GM12891 (cell line): ENCODE results near the gene SDK1.

Experiments used
- DNase-seq: peaks from one replicate; pipeline ENCODE4 v3.0.0; 2011; ENCODE audit warnings: low spot score; ENCODE audit not compliant: insufficient read length
- FAIRE-seq: peaks from 2 replicates; lab custom pipeline; 2011; peaks lifted over from hg19 to GRCh38; lab: Jason Lieb, UNC
- PAX5 ChIP-seq: IDR thresholded peaks from 2 replicates; pipeline ENCODE4 v1.6.1; 2011; ENCODE audit warnings: low read length, moderate library complexity, mild to moderate bottlenecking; ENCODE audit not compliant: insufficient read depth, severe bottlenecking
- POLR2A ChIP-seq: IDR thresholded peaks from 2 replicates; pipeline ENCODE4 v1.6.1; 2011; ENCODE audit warnings: low read depth, low read length, control low read depth
- POLR2AphosphoS5 ChIP-seq: IDR thresholded peaks from 2 replicates; pipeline ENCODE4 v1.6.1; 2011; ENCODE audit warnings: low read depth, low read length, control low read depth
- POU2F2 ChIP-seq: IDR thresholded peaks from 2 replicates; pipeline ENCODE4 v1.6.1; 2011; ENCODE audit warnings: low read depth, mild to moderate bottlenecking, control low read depth, low read length, moderate library complexity
- SPI1 ChIP-seq: IDR thresholded peaks from 2 replicates; pipeline ENCODE4 v1.6.1; 2011; ENCODE audit warnings: low read depth, low read length, control low read depth
- TAF1 ChIP-seq: IDR thresholded peaks from 2 replicates; pipeline ENCODE4 v1.6.1; 2011; ENCODE audit warnings: low read depth, low read length, control low read depth

SDK1 gene

DNA sequence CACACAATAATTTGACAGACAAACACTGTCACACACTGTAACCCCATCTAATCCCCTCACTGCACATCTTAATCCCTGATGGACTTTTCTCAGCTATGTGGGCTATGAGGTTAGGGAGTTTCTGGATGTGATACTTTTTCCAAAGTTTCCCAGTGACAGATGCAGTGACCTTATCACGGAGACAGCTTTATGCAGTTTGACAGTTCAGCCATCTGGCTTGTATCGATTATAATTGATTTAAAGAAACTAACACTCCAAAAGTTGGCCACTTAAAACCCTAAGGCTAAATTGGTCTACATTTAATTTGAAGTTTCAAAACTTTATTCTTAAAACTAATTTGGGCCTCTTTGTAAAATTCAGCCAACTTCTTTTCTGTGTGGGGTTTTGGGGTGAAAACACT, 196.7 kb downstream of the SDK1 start:
- TF ChIP-seq POLR2AphosphoS5 (no peak), POU2F2 (no peak), PAX5 (no peak), POLR2A (no peak), SPI1 (no peak), TAF1 (no peak)
- no peak for FAIRE-seq

GRCh38 chr7:3501671-3502070, 200.6 kb downstream of the SDK1 start:
- TF ChIP-seq SPI1, result no peak
- no peak for TF ChIP-seq POLR2A
- TF ChIP-seq TAF1, result no peak
- TF ChIP-seq POLR2AphosphoS5, result no peak
- TF ChIP-seq PAX5, result no peak
- no peak for TF ChIP-seq POU2F2
- DNase-seq (no peak), FAIRE-seq (no peak)

More for the DNA sequence above, 196.7 kb downstream of the SDK1 start:
- no peak for DNase-seq

DNA sequence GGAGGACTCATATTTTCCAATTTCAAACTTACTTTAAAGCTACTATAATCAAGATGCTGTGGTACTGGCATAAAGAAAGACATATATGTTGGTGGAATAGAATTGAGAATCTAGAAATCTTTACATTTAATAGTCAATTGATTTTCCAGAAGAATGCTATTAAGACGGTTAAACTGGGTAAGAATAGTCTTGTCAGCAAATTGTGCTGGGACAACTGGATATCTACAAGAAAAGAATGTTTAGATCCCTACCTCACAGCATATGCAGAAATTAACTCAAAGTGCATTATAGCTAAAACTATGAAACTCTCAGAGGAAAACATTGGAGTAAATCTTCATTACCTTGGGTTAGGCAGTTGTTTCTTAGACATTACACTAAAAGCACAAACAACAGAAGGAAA, 203.3 kb downstream of the SDK1 start:
- TF ChIP-seq TAF1 (no peak), POLR2AphosphoS5 (no peak), POU2F2 (no peak), SPI1 (no peak)
- FAIRE-seq, result no peak
- DNase-seq, result no peak

- no peak for FAIRE-seq
- DNase-seq, result no peak
- TF ChIP-seq SPI1 (peak; percentile 96), POLR2A (no peak), TAF1 (no peak)
Measured at GRCh38 chr7:3510101-3511020, 209.3 kb downstream of the SDK1 start.

GRCh38 chr7:3517344-3517743, 216.3 kb downstream of the SDK1 start:
- no peak for TF ChIP-seq SPI1
- no peak for TF ChIP-seq POU2F2
- no peak for TF ChIP-seq POLR2AphosphoS5
- no peak for TF ChIP-seq PAX5
- no peak for TF ChIP-seq TAF1
- no peak for TF ChIP-seq POLR2A
- no peak for FAIRE-seq
- no peak for DNase-seq

DNA sequence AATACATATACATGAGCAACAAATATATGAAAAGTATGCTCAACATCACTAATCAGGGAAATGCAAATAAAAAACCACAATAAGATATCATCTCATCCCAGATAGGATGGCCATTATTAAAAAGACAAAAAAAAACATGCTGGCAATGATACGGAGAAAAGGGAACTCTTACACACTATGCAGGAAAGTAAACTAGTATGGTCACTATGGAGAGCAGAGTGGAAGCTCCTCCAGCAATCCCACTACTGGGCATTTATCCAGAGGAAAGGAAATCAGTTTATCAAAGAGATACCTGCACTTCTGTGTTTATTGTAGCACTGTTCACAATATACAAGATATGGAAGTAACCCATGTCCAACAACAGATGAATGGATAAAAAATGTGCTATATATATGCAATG, 217.5 kb downstream of the SDK1 start:
- no peak for FAIRE-seq
- DNase-seq, result no peak
- TF ChIP-seq POU2F2 (no peak), PAX5 (no peak), TAF1 (no peak), SPI1 (no peak), POLR2AphosphoS5 (no peak), POLR2A (no peak)

DNA sequence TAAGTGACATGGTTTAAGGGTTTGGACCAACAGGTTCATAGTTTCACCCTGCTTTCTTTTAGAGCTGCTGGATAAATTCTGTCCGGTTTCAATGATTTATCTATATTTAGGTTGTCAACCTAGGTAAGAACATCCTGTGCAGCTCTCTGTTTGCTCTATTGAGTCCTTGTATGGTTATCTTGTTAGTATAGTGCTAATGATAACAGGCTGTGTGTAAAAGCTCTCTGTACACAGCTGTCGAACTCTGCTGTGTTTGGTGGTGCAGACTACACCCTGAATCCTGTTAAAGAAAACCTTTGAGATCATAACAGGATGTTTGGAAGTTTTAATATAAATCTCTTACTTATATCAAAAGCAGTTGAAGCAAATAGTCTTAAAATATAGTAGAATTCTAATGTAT, 219.2 kb downstream of the SDK1 start:
- DNase-seq, result no peak
- TF ChIP-seq PAX5 (no peak), POLR2A (no peak), TAF1 (no peak), SPI1 (no peak), POLR2AphosphoS5 (no peak), POU2F2 (no peak)
- FAIRE-seq, result no peak

DNA sequence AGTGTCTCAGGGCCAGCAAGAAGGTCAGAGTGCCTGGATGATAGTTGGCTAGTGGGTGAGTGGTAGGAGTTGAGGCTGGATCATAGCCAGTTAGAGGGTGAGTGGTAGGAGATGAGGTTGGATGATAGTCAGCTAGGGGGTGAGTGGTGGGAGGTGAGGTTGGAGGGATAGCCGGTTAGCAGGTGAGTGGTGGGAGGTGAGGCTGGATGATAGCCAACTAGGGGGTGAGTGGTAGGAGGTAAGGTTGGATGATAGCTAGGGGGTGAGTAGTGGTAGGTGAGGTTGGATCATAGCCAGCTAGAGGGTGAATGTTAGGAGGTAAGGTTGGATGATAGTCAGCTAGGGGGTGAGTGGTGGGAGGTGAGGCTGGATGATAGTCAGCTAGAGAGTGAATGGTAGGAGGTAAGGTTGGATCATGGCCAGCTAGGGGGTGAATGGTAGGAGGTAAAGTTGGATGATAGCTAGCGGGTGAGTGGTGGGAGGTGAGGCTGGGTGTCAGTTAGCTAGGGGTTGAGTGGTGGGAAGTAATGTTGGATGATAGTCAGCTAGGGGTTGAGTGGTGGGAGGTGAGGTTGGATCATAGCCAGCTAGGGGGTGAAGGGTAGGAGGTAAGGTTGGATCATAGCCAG, 226.6 kb downstream of the SDK1 start:
- TF ChIP-seq POLR2A, result no peak
- no peak for TF ChIP-seq TAF1
- no peak for TF ChIP-seq POLR2AphosphoS5
- no peak for TF ChIP-seq POU2F2
- TF ChIP-seq SPI1, result no peak
- no peak for TF ChIP-seq PAX5
- DNase-seq, result no peak
- FAIRE-seq, result no peak

- DNase-seq (no peak), FAIRE-seq (no peak)
- no peak for TF ChIP-seq POLR2A
- no peak for TF ChIP-seq PAX5
- no peak for TF ChIP-seq SPI1
- TF ChIP-seq TAF1, result no peak
- TF ChIP-seq POU2F2, result no peak
Measured at GRCh38 chr7:3533040-3533439, 232.0 kb downstream of the SDK1 start.
